Measurements from ENCODE around the gene RMC1.

RMC1 gene

DNA sequence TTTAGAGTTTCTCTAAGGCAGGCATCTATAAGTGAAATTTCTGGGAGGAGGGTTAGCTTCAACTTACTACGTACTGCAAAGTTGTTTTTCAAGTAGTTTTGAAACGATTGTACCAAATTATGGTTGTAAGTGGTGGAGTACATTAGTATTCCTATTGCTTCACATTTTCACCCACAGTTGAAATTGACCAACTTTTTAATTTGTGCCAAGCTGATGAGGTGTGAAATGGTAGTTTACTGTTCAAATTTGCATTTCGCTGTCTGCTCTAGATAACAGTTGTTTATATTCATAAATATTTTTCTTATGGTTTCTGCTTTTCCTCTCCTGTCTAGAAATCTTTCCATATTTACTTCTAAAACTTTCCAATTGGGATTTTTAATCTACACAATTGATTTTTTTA lies 64.4 kb downstream of the RMC1 start:
- ChIA-PET CTCF (no interaction called here), POLR2A (no interaction called here)
- TF ChIP-seq, protein P1, sequence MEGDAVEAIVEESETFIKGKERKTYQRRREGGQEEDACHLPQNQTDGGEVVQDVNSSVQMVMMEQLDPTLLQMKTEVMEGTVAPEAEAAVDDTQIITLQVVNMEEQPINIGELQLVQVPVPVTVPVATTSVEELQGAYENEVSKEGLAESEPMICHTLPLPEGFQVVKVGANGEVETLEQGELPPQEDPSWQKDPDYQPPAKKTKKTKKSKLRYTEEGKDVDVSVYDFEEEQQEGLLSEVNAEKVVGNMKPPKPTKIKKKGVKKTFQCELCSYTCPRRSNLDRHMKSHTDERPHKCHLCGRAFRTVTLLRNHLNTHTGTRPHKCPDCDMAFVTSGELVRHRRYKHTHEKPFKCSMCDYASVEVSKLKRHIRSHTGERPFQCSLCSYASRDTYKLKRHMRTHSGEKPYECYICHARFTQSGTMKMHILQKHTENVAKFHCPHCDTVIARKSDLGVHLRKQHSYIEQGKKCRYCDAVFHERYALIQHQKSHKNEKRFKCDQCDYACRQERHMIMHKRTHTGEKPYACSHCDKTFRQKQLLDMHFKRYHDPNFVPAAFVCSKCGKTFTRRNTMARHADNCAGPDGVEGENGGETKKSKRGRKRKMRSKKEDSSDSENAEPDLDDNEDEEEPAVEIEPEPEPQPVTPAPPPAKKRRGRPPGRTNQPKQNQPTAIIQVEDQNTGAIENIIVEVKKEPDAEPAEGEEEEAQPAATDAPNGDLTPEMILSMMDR (IDR thresholded peaks at IDR 0.05; ENCODE audit: insufficient read depth, low read length, missing control alignments): no peak
- no peak for DNase-seq (ENCODE audit: low read depth, low spot score)
- H3K4me3 ChIP-seq (ENCODE audit: low read depth, low read length): no peak overlapping the region

DNA sequence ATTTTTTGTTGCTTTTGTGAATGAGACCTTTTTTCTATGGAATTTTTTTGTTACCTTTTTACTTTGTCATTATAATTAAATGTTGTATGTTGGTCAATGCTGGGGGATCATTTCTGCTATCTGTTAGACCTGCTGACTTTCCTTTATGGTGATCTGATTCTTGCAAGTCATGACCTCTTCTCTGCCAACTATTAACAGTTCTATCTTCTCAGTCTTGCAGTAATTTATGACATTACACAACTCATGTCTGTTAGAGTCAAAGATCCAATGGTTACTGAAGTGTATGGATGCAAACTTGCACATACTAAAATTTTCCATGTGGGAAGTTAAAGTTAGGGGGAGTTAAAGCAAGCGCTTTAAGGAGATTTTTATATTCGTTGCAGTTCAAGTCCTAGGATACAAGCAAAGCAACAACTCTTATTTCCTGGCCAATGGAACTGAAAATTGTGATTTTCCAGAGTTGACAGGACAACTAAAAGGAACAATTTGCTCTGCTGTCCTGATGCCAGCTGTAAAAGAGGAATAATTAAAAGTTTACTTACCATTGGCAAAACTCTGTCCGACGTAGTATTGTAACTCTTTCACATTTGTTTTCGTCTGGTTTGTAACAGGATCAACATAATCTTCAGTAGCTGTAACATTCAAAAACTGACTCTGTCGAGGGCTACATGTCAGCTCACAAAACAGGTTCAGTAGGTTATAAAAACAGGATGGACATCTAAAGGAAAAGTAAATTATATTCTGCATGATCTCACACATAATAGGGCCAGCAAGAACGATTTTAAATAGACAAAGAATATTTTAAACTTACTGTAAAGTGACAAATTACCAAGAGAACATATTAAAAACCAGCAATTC lies 65.2 kb downstream of the RMC1 start:
- ChIA-PET POLR2A (no interaction called here), CTCF (no interaction called here)
- no peak for DNase-seq (ENCODE audit: low read depth, low spot score)

DNA sequence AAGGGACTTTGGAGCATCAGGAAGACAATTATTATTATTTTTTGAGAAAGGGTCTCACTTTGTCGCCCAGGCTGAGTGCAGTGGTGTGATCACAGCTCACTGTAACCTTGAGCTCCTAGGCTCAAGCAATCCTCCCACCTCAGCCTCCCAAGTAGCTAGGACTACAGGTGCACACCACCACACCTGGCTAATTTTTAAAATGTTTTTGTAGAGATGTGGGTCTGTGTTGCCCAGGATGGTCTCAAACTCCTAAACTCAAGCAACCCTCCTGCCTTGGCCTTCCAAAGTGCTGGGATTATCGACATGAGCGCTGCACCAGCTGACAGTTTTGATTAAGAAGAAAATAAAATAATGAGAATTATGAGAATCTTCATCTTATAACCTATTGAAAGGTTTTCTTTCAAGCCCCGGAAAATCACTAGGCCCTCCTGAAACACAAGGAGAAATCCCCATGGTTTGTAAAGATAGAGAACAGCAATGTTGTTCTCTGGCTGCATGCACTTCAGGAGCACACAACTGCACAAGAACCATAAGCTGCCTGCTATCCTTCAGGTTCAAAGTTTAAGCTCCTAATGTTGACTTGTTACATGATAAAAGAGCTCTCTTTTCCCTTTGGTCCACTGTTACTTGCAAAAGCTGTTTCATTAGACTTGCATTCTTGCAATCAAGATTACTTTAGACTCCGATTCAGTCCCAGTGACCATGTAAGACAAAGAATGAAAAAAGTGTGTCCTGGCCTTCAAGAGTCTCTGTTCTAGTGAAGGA lies 66.2 kb downstream of the RMC1 start:
- H3K4me3 ChIP-seq (ENCODE audit: low read depth, low read length): no peak overlapping the region
- ChIA-PET CTCF (interaction anchor here (1.0 to 1.5 kb wide), 2 partner anchors 29 to 47 kb away, joined by 3 read pairs; no protein-coding TSS in a partner anchor), POLR2A (no interaction called here)
- no peak for DNase-seq (ENCODE audit: low read depth, low spot score)
- TF ChIP-seq, protein P1 (IDR thresholded peaks at IDR 0.05; ENCODE audit: insufficient read depth, low read length, missing control alignments): no peak

More for the DNA sequence above, 65.2 kb downstream of the RMC1 start:
- TF ChIP-seq, protein P1 (IDR thresholded peaks at IDR 0.05; ENCODE audit: insufficient read depth, low read length, missing control alignments): no peak
- H3K4me3 ChIP-seq (ENCODE audit: low read depth, low read length): no peak overlapping the region

DNA sequence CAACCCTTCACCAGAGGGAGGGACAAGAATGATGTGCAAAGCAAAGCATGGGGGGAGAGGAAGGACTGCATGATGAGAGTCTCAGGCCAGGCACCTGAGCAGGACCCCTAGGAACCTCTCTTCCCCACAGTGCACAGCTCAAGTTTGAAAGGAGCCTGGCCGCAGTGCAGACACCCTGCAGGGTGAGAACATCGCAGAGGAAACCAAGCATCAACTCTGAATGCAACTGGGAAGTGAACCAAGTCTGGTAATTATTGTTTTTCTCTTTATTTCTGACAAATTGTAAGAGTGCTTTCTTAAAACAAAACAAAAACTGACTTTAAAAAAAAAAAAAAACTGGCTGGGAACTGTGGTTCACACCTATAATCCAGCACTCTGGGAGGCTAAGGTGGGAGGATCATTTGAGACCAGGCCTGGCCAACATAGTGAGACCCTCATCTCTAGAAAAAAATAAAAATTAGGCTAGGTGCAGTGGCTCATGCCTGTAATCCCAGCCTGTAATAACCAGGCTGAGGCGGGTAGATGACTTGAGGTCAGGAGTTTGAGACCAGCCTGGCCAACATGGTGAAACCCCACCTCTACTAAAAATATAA lies 67.7 kb downstream of the RMC1 start:
- H3K4me3 ChIP-seq (ENCODE audit: low read depth, low read length): no peak overlapping the region
- ChIA-PET CTCF (interaction anchor here (0.9 to 1.6 kb wide), 2 partner anchors 17 to 54 kb away, joined by 3 to 7 read pairs; no protein-coding TSS in a partner anchor), POLR2A (no interaction called here)
- TF ChIP-seq, protein P1 (IDR thresholded peaks at IDR 0.05; ENCODE audit: insufficient read depth, low read length, missing control alignments): no peak
- DNase-seq (ENCODE audit: low read depth, low spot score): no peak

DNA sequence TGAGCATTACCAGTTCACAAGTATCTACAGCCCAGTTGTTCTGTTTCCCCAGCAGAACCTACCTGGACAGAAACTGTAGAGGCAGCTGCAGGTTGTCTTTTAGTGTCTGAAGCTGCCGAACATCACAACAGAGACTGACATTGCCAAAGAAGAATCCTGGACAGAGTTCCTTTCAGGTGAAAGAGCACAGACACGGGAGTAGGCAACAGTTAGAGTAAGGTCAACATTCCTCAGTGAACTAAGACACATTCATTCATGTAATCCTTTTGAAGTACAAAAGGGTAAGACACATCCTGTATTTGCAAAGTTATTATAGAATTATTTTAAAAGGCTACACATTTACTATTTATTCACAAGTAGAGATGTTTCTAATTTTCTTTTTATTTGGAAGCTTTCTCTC lies 68.7 kb downstream of the RMC1 start:
- TF ChIP-seq, protein P1 (IDR thresholded peaks at IDR 0.05; ENCODE audit: insufficient read depth, low read length, missing control alignments): no peak
- ChIA-PET CTCF (interaction anchor here (1.0 to 1.6 kb wide), 4 partner anchors 12 to 131 kb away, joined by 3 to 7 read pairs (median 3); no protein-coding TSS in a partner anchor), POLR2A (no interaction called here)
- no peak for DNase-seq (ENCODE audit: low read depth, low spot score)
- H3K4me3 ChIP-seq (ENCODE audit: low read depth, low read length): no peak overlapping the region

All from AG04449 (cell line).